Ishikawa (cell line): ENCODE measurements around the gene PRKAR2B.

ENCODE experiments used
- CEBPB ChIP-seq: IDR thresholded peaks from 2 replicates; pipeline ENCODE4 v1.6.1; 2012
- CREB1 ChIP-seq: IDR thresholded peaks from 2 replicates; pipeline ENCODE4 v1.6.1; 2012; ENCODE audit warnings: low read depth
- EGR1 ChIP-seq: IDR thresholded peaks from 2 replicates; pipeline ENCODE4 v1.6.1; 2012
- EP300 ChIP-seq: IDR thresholded peaks from 2 replicates; pipeline ENCODE4 v1.6.1; 2012; ENCODE audit warnings: borderline replicate concordance
- FOXM1 ChIP-seq: IDR thresholded peaks from 2 replicates; pipeline ENCODE4 v1.6.1; 2012; ENCODE audit warnings: low read depth, borderline replicate concordance
- MAX ChIP-seq: IDR thresholded peaks from 2 replicates; pipeline ENCODE4 v1.6.1; 2012
- NFIC ChIP-seq: IDR thresholded peaks from 2 replicates; pipeline ENCODE4 v1.6.1; 2012
- RAD21 ChIP-seq: IDR thresholded peaks from 2 replicates; pipeline ENCODE4 v1.6.1; 2012; ENCODE audit warnings: low read depth
- REST ChIP-seq: IDR thresholded peaks from 2 replicates; pipeline ENCODE4 v1.6.1; 2012; ENCODE audit warnings: low read depth, mild to moderate bottlenecking
- TAF1 ChIP-seq: IDR thresholded peaks from 2 replicates; pipeline ENCODE4 v1.6.1; 2012; ENCODE audit warnings: low read depth, mild to moderate bottlenecking
- TCF12 ChIP-seq: IDR thresholded peaks from 2 replicates; pipeline ENCODE4 v1.6.1; 2012; ENCODE audit warnings: low read depth
- TEAD4 ChIP-seq: IDR thresholded peaks from 2 replicates; pipeline ENCODE4 v1.6.1; 2012
- USF1 ChIP-seq: IDR thresholded peaks from 2 replicates; pipeline ENCODE4 v1.6.1; 2012
- YY1 ChIP-seq: IDR thresholded peaks from 2 replicates; pipeline ENCODE4 v1.6.1; 2012; ENCODE audit warnings: low read depth
- ZBTB7A ChIP-seq: IDR thresholded peaks from 2 replicates; pipeline ENCODE4 v1.6.1; 2012; ENCODE audit warnings: low read depth

Gene PRKAR2B

GRCh38 chr7:107078517-107078966 lies 34.0 kb downstream of the PRKAR2B start:
- TF ChIP-seq CREB1 = no peak
- TF ChIP-seq TAF1 = no peak
- no peak for TF ChIP-seq NFIC
- TF ChIP-seq ZBTB7A = no peak
- TF ChIP-seq FOXM1 = no peak
- TF ChIP-seq EGR1 = no peak
- no peak for TF ChIP-seq REST
- no peak for TF ChIP-seq MAX
- no peak for TF ChIP-seq CEBPB
- no peak for TF ChIP-seq YY1
- no peak for TF ChIP-seq TCF12

GRCh38 chr7:107079212-107079940 lies 34.9 kb downstream of the PRKAR2B start:
- TF ChIP-seq CEBPB (no peak), RAD21 (no peak), YY1 (no peak), EP300 (no peak), TAF1 (no peak), USF1 (no peak), ZBTB7A (no peak), REST (no peak), EGR1 (no peak), NFIC (no peak), FOXM1 (no peak), MAX (no peak), TCF12 (no peak)

DNA sequence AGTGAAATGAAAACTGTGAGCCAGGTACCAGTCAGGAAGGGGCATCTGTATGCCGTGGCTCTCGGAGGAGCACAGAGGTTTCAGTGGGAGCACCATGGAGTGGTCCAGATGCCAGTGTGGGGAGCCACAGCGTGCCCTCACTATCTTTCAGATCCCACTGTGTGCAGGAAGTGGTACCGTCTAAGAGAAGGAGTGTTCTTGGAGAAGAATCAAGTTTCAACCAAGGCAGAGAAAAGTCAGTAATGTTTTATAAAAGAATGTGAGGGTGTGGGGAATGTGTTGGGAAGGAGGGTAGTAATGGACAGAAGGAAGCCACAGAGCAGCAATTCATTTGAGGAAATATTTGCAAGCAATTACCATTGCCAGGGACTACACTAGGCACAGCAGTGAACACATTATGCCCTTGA lies 35.6 kb downstream of the PRKAR2B start:
- no peak for TF ChIP-seq YY1

- no peak for TF ChIP-seq TEAD4
- no peak for TF ChIP-seq MAX
- no peak for TF ChIP-seq CREB1
- no peak for TF ChIP-seq REST
- no peak for TF ChIP-seq EP300
- TF ChIP-seq YY1 = no peak
- TF ChIP-seq FOXM1 = no peak
- no peak for TF ChIP-seq ZBTB7A
- TF ChIP-seq CEBPB = no peak
- no peak for TF ChIP-seq TAF1
- no peak for TF ChIP-seq RAD21
- TF ChIP-seq TCF12 = no peak
- TF ChIP-seq EGR1 = no peak
- no peak for TF ChIP-seq USF1
- no peak for TF ChIP-seq NFIC
Observed at GRCh38 chr7:107080533-107080932, 36.0 kb downstream of the PRKAR2B start.
